ENCODE results near the gene S100Z.

- TF ChIP-seq, protein P1, sequence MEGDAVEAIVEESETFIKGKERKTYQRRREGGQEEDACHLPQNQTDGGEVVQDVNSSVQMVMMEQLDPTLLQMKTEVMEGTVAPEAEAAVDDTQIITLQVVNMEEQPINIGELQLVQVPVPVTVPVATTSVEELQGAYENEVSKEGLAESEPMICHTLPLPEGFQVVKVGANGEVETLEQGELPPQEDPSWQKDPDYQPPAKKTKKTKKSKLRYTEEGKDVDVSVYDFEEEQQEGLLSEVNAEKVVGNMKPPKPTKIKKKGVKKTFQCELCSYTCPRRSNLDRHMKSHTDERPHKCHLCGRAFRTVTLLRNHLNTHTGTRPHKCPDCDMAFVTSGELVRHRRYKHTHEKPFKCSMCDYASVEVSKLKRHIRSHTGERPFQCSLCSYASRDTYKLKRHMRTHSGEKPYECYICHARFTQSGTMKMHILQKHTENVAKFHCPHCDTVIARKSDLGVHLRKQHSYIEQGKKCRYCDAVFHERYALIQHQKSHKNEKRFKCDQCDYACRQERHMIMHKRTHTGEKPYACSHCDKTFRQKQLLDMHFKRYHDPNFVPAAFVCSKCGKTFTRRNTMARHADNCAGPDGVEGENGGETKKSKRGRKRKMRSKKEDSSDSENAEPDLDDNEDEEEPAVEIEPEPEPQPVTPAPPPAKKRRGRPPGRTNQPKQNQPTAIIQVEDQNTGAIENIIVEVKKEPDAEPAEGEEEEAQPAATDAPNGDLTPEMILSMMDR (IDR thresholded peaks at IDR 0.05): no peak
- TF ChIP-seq POLR2A (IDR thresholded peaks at IDR 0.05): no peak
Observed at GRCh38 chr5:76901522-76901921, 51.7 kb downstream of the S100Z start.
